ENCODE measurements around the gene ST6GAL1. TPM values are rescaled to one million over a fixed set of nuclear protein-coding genes. Genes with fewer than 3 reads are reported as not detected.
A peak's percentile ranks its signal among the peaks of the same experiment; 100 is the strongest.

Gene ST6GAL1
- total and polyA plus RNA-seq, 2 of the 13 experiments (the other 11 are each of a cell fraction or from before 2014, with no cell fraction given) = 79.9 to 164 TPM

DNA sequence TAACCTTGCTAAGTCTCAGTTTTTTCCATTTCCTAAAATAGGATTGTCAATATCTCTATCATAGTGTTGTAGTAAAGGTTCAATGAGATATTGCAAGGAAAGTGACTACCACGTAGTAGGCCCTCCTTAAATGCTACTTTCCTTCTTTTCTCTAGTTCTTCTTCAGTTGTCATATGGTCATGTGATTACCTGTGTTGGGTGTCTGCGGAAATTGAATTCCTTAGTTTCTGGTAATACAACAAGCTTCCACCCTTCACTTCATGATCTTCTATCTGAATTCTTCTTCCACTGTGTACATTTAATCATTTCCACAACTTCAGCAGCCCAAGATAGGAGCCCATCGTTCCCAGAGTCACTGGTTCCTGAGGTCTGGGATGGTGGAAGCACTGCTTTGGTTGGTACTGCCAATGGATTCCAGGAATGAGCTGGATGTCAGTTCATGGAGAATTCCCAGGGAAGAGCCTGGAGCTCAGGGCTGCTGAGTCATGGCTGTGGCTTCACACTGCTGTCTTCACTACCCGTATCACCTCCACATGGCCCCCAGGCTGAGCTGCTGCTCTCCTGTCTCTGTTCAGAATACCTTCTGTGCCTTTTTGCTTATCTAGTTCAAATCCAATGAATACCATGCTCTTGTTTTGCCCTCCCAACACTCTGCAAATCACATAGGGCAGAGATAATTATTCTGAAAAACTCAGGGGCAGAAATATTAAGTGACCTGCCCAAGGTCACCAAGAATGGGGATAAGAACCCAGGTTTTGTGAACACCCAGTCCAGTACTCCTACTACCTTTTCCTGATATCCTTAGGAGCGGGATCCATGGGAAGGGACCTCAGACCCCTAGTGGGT lies 110.4 kb downstream of the ST6GAL1 start (continued):
- TF ChIP-seq ZNF605 (CRISPR knock-in tag; IDR thresholded peaks at IDR 0.05) (no peak; the same call in 1 of the 2 replicates), KDM3A (CRISPR knock-in tag; IDR thresholded peaks at IDR 0.05; ENCODE audit: low read depth) (no peak), ZNF75D (CRISPR knock-in tag; IDR thresholded peaks at IDR 0.05; ENCODE audit: borderline replicate concordance) (no peak), HDAC6 (IDR thresholded peaks at IDR 0.05; ENCODE audit: low read depth, low read length) (no peak), ZNF44 (CRISPR knock-in tag; IDR thresholded peaks at IDR 0.05) (no peak), MEIS2 (CRISPR knock-in tag; IDR thresholded peaks at IDR 0.05) (no peak), BRCA1 (CRISPR knock-in tag; IDR thresholded peaks at IDR 0.05) (no peak), MAFK (conservative IDR thresholded peaks at IDR 0.05 in 1 of 2, IDR thresholded peaks at IDR 0.05 in 1 of 2; ENCODE audit: low read length in 2 of 2) (peak; percentile 72 to 86), PRPF4 (IDR thresholded peaks at IDR 0.05; ENCODE audit: low read depth, low read length, poor library complexity, severe bottlenecking) (no peak), FOXA1 (IDR thresholded peaks at IDR 0.05) (no peak), FOXA1 (CRISPR knock-in tag; IDR thresholded peaks at IDR 0.05) (no peak), ZNF562 (CRISPR knock-in tag; IDR thresholded peaks at IDR 0.05; ENCODE audit: borderline replicate concordance) (no peak), SALL1 (CRISPR knock-in tag; IDR thresholded peaks at IDR 0.05) (peak; percentile 23; the same call in 1 of the 2 replicates), TEAD2 (CRISPR knock-in tag; IDR thresholded peaks at IDR 0.05) (no peak), MIXL1 (CRISPR knock-in tag; IDR thresholded peaks at IDR 0.05) (no peak), ZNF431 (CRISPR knock-in tag; IDR thresholded peaks at IDR 0.05; ENCODE audit: borderline replicate concordance, low read depth) (0 out of 2 replicates have a peak, but pooled peaks have one; percentile 6)
- TF ChIP-seq, protein P1, sequence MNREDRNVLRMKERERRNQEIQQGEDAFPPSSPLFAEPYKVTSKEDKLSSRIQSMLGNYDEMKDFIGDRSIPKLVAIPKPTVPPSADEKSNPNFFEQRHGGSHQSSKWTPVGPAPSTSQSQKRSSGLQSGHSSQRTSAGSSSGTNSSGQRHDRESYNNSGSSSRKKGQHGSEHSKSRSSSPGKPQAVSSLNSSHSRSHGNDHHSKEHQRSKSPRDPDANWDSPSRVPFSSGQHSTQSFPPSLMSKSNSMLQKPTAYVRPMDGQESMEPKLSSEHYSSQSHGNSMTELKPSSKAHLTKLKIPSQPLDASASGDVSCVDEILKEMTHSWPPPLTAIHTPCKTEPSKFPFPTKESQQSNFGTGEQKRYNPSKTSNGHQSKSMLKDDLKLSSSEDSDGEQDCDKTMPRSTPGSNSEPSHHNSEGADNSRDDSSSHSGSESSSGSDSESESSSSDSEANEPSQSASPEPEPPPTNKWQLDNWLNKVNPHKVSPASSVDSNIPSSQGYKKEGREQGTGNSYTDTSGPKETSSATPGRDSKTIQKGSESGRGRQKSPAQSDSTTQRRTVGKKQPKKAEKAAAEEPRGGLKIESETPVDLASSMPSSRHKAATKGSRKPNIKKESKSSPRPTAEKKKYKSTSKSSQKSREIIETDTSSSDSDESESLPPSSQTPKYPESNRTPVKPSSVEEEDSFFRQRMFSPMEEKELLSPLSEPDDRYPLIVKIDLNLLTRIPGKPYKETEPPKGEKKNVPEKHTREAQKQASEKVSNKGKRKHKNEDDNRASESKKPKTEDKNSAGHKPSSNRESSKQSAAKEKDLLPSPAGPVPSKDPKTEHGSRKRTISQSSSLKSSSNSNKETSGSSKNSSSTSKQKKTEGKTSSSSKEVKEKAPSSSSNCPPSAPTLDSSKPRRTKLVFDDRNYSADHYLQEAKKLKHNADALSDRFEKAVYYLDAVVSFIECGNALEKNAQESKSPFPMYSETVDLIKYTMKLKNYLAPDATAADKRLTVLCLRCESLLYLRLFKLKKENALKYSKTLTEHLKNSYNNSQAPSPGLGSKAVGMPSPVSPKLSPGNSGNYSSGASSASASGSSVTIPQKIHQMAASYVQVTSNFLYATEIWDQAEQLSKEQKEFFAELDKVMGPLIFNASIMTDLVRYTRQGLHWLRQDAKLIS (CRISPR knock-in tag; IDR thresholded peaks at IDR 0.05) = no peak
- TF ChIP-seq, protein P2, sequence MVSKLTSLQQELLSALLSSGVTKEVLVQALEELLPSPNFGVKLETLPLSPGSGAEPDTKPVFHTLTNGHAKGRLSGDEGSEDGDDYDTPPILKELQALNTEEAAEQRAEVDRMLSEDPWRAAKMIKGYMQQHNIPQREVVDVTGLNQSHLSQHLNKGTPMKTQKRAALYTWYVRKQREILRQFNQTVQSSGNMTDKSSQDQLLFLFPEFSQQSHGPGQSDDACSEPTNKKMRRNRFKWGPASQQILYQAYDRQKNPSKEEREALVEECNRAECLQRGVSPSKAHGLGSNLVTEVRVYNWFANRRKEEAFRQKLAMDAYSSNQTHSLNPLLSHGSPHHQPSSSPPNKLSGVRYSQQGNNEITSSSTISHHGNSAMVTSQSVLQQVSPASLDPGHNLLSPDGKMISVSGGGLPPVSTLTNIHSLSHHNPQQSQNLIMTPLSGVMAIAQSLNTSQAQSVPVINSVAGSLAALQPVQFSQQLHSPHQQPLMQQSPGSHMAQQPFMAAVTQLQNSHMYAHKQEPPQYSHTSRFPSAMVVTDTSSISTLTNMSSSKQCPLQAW (CRISPR knock-in tag; IDR thresholded peaks at IDR 0.05) = 0 out of 2 replicates have a peak, but pooled peaks have one; percentile 46
- TF ChIP-seq, protein P3, sequence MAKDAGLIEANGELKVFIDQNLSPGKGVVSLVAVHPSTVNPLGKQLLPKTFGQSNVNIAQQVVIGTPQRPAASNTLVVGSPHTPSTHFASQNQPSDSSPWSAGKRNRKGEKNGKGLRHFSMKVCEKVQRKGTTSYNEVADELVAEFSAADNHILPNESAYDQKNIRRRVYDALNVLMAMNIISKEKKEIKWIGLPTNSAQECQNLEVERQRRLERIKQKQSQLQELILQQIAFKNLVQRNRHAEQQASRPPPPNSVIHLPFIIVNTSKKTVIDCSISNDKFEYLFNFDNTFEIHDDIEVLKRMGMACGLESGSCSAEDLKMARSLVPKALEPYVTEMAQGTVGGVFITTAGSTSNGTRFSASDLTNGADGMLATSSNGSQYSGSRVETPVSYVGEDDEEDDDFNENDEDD (CRISPR knock-in tag; IDR thresholded peaks at IDR 0.05; ENCODE audit: borderline replicate concordance) = peak; percentile 22; the same call in 1 of the 2 replicates
- TF ChIP-seq, protein P4, sequence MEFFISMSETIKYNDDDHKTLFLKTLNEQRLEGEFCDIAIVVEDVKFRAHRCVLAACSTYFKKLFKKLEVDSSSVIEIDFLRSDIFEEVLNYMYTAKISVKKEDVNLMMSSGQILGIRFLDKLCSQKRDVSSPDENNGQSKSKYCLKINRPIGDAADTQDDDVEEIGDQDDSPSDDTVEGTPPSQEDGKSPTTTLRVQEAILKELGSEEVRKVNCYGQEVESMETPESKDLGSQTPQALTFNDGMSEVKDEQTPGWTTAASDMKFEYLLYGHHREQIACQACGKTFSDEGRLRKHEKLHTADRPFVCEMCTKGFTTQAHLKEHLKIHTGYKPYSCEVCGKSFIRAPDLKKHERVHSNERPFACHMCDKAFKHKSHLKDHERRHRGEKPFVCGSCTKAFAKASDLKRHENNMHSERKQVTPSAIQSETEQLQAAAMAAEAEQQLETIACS (CRISPR knock-in tag; IDR thresholded peaks at IDR 0.05) = no peak
- TF ChIP-seq, protein P5, sequence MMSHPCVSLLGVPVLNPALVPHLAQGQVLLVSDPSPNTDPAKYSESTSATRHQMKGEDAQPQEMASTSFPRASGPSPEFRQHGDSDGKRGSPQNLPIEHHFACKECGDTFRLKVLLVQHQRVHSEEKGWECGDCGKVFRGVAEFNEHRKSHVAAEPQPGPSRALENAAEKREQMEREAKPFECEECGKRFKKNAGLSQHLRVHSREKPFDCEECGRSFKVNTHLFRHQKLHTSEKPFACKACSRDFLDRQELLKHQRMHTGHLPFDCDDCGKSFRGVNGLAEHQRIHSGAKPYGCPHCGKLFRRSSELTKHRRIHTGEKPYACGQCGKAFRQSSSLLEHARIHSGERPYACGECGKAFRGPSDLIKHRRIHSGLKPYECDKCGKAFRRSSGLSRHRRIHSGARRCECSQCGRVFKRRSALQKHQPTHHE (CRISPR knock-in tag; IDR thresholded peaks at IDR 0.05; ENCODE audit: borderline replicate concordance) = no peak; the same call in 1 of the 2 replicates

Measured in HepG2 (cell line).